SK-N-SH treated with all-trans-retinoic acid at 6 μM for 48 hours (cell line): Measurements from ENCODE around the gene CCNJL.

Experiments used
- ATAC-seq: fragments of 200-7000 bp; cut with Tn5 transposase; 3 replicates; pipeline ENCODE4 v1.9.1; 2020; ENCODE audit warnings: mild to moderate bottlenecking, moderate library complexity
- ARNTL ChIP-seq: fragments of 450-650 bp; formaldehyde crosslinking; IDR thresholded peaks from 2 replicates; pipeline ENCODE4 v1.5.0; 2020; ENCODE audit warnings: low read depth, mild to moderate bottlenecking, moderate library complexity, borderline replicate concordance
- BACH2 ChIP-seq: fragments of 250-450 bp; sonication (Bioruptor Pico); IDR thresholded peaks from 2 replicates; pipeline ENCODE4 v1.9.0; 2021; ENCODE audit warnings: mild to moderate bottlenecking, borderline replicate concordance
- CREB5 ChIP-seq: fragments of 250-450 bp; sonication (Bioruptor Pico); IDR thresholded peaks from 2 replicates; pipeline ENCODE4 v1.5.1; 2020; ENCODE audit warnings: low read depth, mild to moderate bottlenecking, moderate library complexity
- CSRNP3 ChIP-seq: fragments of 250-450 bp; sonication (Bioruptor Pico); IDR thresholded peaks from 2 replicates; pipeline ENCODE4 v1.5.1; 2021; ENCODE audit warnings: mild to moderate bottlenecking, moderate library complexity
- ESRRG ChIP-seq: fragments of 250-450 bp; sonication (Bioruptor Pico); IDR thresholded peaks from 2 replicates; pipeline ENCODE4 v1.6.1; 2021; ENCODE audit warnings: mild to moderate bottlenecking
- GLIS3 ChIP-seq: fragments of 250-450 bp; sonication (Bioruptor Pico); IDR thresholded peaks from 2 replicates; pipeline ENCODE4 v1.5.0; 2020; ENCODE audit warnings: mild to moderate bottlenecking, moderate library complexity
- OSR1 ChIP-seq: fragments of 250-450 bp; sonication (Bioruptor Pico); IDR thresholded peaks from 2 replicates; pipeline ENCODE4 v1.8.0; 2022; ENCODE audit warnings: moderate library complexity, mild to moderate bottlenecking, inconsistent platforms
- PATZ1 ChIP-seq: fragments of 250-450 bp; sonication (Bioruptor Pico); IDR thresholded peaks from 2 replicates; pipeline ENCODE4 v1.8.0; 2020; ENCODE audit warnings: mild to moderate bottlenecking, moderate library complexity, borderline replicate concordance
- POU6F1 ChIP-seq: fragments of 250-450 bp; sonication (Bioruptor Pico); IDR thresholded peaks from 2 replicates; pipeline ENCODE4 v1.8.0; 2021; ENCODE audit warnings: low read depth, mild to moderate bottlenecking, moderate library complexity, borderline replicate concordance
- SNAI2 ChIP-seq: fragments of 250-450 bp; sonication (Bioruptor Pico); IDR thresholded peaks from 2 replicates; pipeline ENCODE4 v1.5.0; 2020; ENCODE audit warnings: mild to moderate bottlenecking, moderate library complexity
- TCF4 ChIP-seq: fragments of 250-450 bp; sonication (Bioruptor Pico); IDR thresholded peaks from 2 replicates; pipeline ENCODE4 v1.8.0; 2021; ENCODE audit warnings: mild to moderate bottlenecking, moderate library complexity, borderline replicate concordance
- TOX ChIP-seq: fragments of 250-450 bp; sonication (Bioruptor Pico); IDR thresholded peaks from 2 replicates; pipeline ENCODE4 v1.8.0; 2021; ENCODE audit warnings: mild to moderate bottlenecking, moderate library complexity, borderline replicate concordance
- TSHZ2 ChIP-seq: fragments of 250-450 bp; sonication (Bioruptor Pico); IDR thresholded peaks from 2 replicates; pipeline ENCODE4 v1.5.0; 2020; ENCODE audit warnings: mild to moderate bottlenecking, moderate library complexity
- ZC3H10 ChIP-seq: fragments of 250-450 bp; sonication (Bioruptor Pico); IDR thresholded peaks from 2 replicates; pipeline ENCODE4 v1.5.1; 2021; ENCODE audit warnings: mild to moderate bottlenecking, moderate library complexity
- ZFP3 ChIP-seq: fragments of 250-450 bp; sonication (Bioruptor Pico); IDR thresholded peaks from 2 replicates; pipeline ENCODE4 v1.5.0; 2020; ENCODE audit warnings: mild to moderate bottlenecking, moderate library complexity
- ZFP30 ChIP-seq: fragments of 450-650 bp; formaldehyde crosslinking; IDR thresholded peaks from 2 replicates; pipeline ENCODE4 v1.5.0; 2022; ENCODE audit warnings: mild to moderate bottlenecking, moderate library complexity
- ZNF565 ChIP-seq: fragments of 450-650 bp; formaldehyde crosslinking; conservative IDR thresholded peaks from 2 replicates; pipeline ENCODE4 v1.5.0; 2020; ENCODE audit warnings: low read depth, mild to moderate bottlenecking, moderate library complexity
- ZNF70 ChIP-seq: fragments of 450-650 bp; formaldehyde crosslinking; IDR thresholded peaks from 2 replicates; pipeline ENCODE4 v1.5.0; 2020; ENCODE audit warnings: mild to moderate bottlenecking, moderate library complexity
- ZNF8 ChIP-seq: fragments of 450-650 bp; formaldehyde crosslinking; IDR thresholded peaks from 2 replicates; pipeline ENCODE4 v1.5.0; 2020; ENCODE audit warnings: mild to moderate bottlenecking, moderate library complexity

The CCNJL gene

GRCh38 chr5:160297776-160298175 lies 14.6 kb downstream of the CCNJL start:
- no peak for TF ChIP-seq ZNF70
- TF ChIP-seq TOX: no peak
- no peak for TF ChIP-seq TCF4 (CRISPR knock-in tag)
- no peak for TF ChIP-seq OSR1 (CRISPR knock-in tag)
- no peak for TF ChIP-seq ESRRG
- TF ChIP-seq SNAI2: no peak
- no peak for TF ChIP-seq ZNF565 (CRISPR knock-in tag)
- no peak for TF ChIP-seq POU6F1 (CRISPR knock-in tag)
- TF ChIP-seq, all 23 proteins: peak for 0
- ATAC-seq: no peak

- no peak for ATAC-seq
- TF ChIP-seq TCF4 (CRISPR knock-in tag) (no peak), ESRRG (no peak), CREB5 (CRISPR knock-in tag) (no peak), ARNTL (no peak), ZNF70 (no peak), ZC3H10 (CRISPR knock-in tag) (no peak), GLIS3 (CRISPR knock-in tag) (no peak), PATZ1 (CRISPR knock-in tag) (no peak), CSRNP3 (no peak), SNAI2 (no peak), TOX (no peak), OSR1 (CRISPR knock-in tag) (no peak)
These were observed 15.4 kb downstream of the CCNJL start for GRCh38 chr5:160297004-160297403.

- no peak for TF ChIP-seq ZFP3 (CRISPR knock-in tag)
- no peak for ATAC-seq
These were observed 15.9 kb downstream of the CCNJL start for GRCh38 chr5:160296496-160296895.

GRCh38 chr5:160293901-160294561 lies 18.3 kb downstream of the CCNJL start:
- no peak for ATAC-seq
- TF ChIP-seq TOX (no peak), OSR1 (CRISPR knock-in tag) (no peak), ZNF70 (no peak)

- no peak for TF ChIP-seq ESRRG
- no peak for TF ChIP-seq GLIS3 (CRISPR knock-in tag)
- TF ChIP-seq TSHZ2: no peak
- TF ChIP-seq ZC3H10 (CRISPR knock-in tag): no peak
- no peak for TF ChIP-seq ARNTL
- no peak for TF ChIP-seq POU6F1 (CRISPR knock-in tag)
- TF ChIP-seq ZFP30 (CRISPR knock-in tag): no peak
- no peak for TF ChIP-seq PATZ1 (CRISPR knock-in tag)
- no peak for TF ChIP-seq ZNF8 (CRISPR knock-in tag)
- no peak for TF ChIP-seq BACH2 (CRISPR knock-in tag)
- no peak for TF ChIP-seq OSR1 (CRISPR knock-in tag)
- no peak for ATAC-seq
These were observed 19.0 kb downstream of the CCNJL start for GRCh38 chr5:160293386-160293785.
